Panc1 (cell line): ENCODE data around the gene EPN1. TPM values are rescaled to one million over a fixed set of nuclear protein-coding genes. Genes with fewer than 3 reads are reported as not detected.

Experiments used
- ATAC-seq: fragments of 200-7000 bp; cut with Tn5 transposase; 2 replicates; pipeline ENCODE4 v1.9.1; 2020; ENCODE audit warnings: mild to moderate bottlenecking, moderate library complexity
- BruUV-seq: library from RNA; stranded (reverse); fragments of 400-500 nt; replicated peaks from 2 replicates; lab custom pipeline; 2021; lab: Mats Ljungman, UMichigan
- CTCF ChIA-PET: fragments of 300-600 bp; sonication (Branson Sonifier 250); formaldehyde crosslinking; loops from one replicate; lab custom pipeline; 2022; ENCODE audit warnings: antibody characterized with exemption; lab: Charles Lee
- POLR2A ChIA-PET: fragments of 300-600 bp; sonication (Branson Sonifier 250); formaldehyde crosslinking; loops from one replicate; lab custom pipeline; 2022; ENCODE audit warnings: antibody characterized with exemption; lab: Charles Lee
- DNase-seq: peaks from one replicate; pipeline ENCODE4 v3.0.0-alpha.2; 2010; ENCODE audit warnings: low read depth, low spot score
- H3K27ac ChIP-seq: 2 replicates; pipeline ENCODE4 v1.5.1; 2011; ENCODE audit warnings: mild to moderate bottlenecking, low read length, inconsistent platforms
- H3K27me3 ChIP-seq: fragments of 200-500 bp; sonication (Bioruptor generic); 2 replicates; pipeline ENCODE4 v1.6.0; 2014; ENCODE audit warnings: low read length, inconsistent platforms; ENCODE audit not compliant: control insufficient read depth, insufficient read depth
- H3K36me3 ChIP-seq: fragments of 200-500 bp; sonication (Bioruptor generic); 2 replicates; pipeline ENCODE4 v1.5.1; 2014; ENCODE audit warnings: inconsistent platforms, mild to moderate bottlenecking, low read length, moderate library complexity; ENCODE audit not compliant: control insufficient read depth, insufficient read depth
- H3K4me1 ChIP-seq: 2 replicates; pipeline ENCODE4 v1.5.1; 2011; ENCODE audit warnings: inconsistent platforms, mild to moderate bottlenecking, low read length, moderate library complexity; ENCODE audit not compliant: control insufficient read depth, insufficient read depth
- H3K4me3 ChIP-seq, 2 experiments: 2 replicates each; pipeline ENCODE4 v1.5.1; 2011 to 2012; ENCODE audit warnings: low read depth in 2 of 2, low read length in 2 of 2, mild to moderate bottlenecking in 2 of 2, inconsistent platforms in 1 of 2, moderate library complexity in 1 of 2
- H3K9me3 ChIP-seq: fragments of 200-500 bp; sonication (Bioruptor generic); 2 replicates; pipeline ENCODE4 v1.5.1; 2014; ENCODE audit warnings: low read depth, mild to moderate bottlenecking, inconsistent platforms, low read length, moderate library complexity; ENCODE audit not compliant: control insufficient read depth, insufficient read depth
- CTCF ChIP-seq: fragments of 450-650 bp; IDR thresholded peaks from 2 replicates; pipeline ENCODE4 v1.5.1; 2017; ENCODE audit warnings: mild to moderate bottlenecking
- POLR2AphosphoS5 ChIP-seq: IDR thresholded peaks from 2 replicates; pipeline ENCODE4 v1.6.1; 2012; ENCODE audit warnings: mild to moderate bottlenecking, low read depth, low read length, moderate library complexity
- REST ChIP-seq, 2 experiments: IDR thresholded peaks; 2 replicates each; pipeline ENCODE4 v1.6.1; 2011 to 2012; ENCODE audit warnings: low read depth in 2 of 2, control low read depth in 1 of 2, low read length in 1 of 2, mild to moderate bottlenecking in 1 of 2, moderate library complexity in 1 of 2; ENCODE audit not compliant: insufficient read depth in 1 of 2
- SIN3A ChIP-seq: IDR thresholded peaks from 2 replicates; pipeline ENCODE4 v1.6.1; 2012; ENCODE audit warnings: low read depth, mild to moderate bottlenecking, low read length, moderate library complexity, borderline replicate concordance; ENCODE audit not compliant: insufficient read depth
- TCF7L2 ChIP-seq: IDR thresholded peaks from 2 replicates; pipeline ENCODE4 v1.6.1; 2011; ENCODE audit warnings: mild to moderate bottlenecking, low read depth, low read length, inconsistent platforms
- in situ Hi-C: cut with HindIII; loops from 2 replicates; pipeline ENCODE4 v1.10.0; 2016; ENCODE audit warnings: low sequenced_read_pairs, low pct_unique_long_range_greater_than_20kb
- intact Hi-C: fragments of 100-400 bp; cut with micrococcal nuclease; formaldehyde crosslinking; loops from one replicate; pipeline ENCODE4 v1.10.0; 2022; ENCODE audit not compliant: unreplicated experiment
- total RNA-seq: library from RNA; stranded (reverse); gene quantifications from one replicate; pipeline ENCODE4 v1.2.1, GENCODE V29; 2021; ENCODE audit not compliant: unreplicated experiment

EPN1 gene
- total RNA-seq, 1 experiment from 2014 or later, result 361 TPM

GRCh38 chr19:55672418-55672817, 2.6 kb upstream of the EPN1 start:
- no peaks in the 10 kb centered on the region for H3K27me3 ChIP-seq
- in situ Hi-C loops, result no loop called here
- H3K9me3 ChIP-seq, result no peaks in the 10 kb centered on the region
- no TSS peak for BruUV-seq
- TF ChIP-seq CTCF (no peak), REST (IDR thresholded peaks at IDR 0.05; ENCODE audit: insufficient read depth in 1 of 2, low read depth in 2 of 2, low read length in 1 of 2) (no peak), POLR2AphosphoS5 (no peak), TCF7L2 (no peak), SIN3A (no peak)
- no peak for DNase-seq
- H3K27ac ChIP-seq, result peak overlapping the region; percentile 96
- ChIA-PET POLR2A (no interaction called here), CTCF (interaction anchor here (0.7 to 2.3 kb wide), 2 partner anchors 15 to 164 kb away, joined by 4 to 7 read pairs; no protein-coding TSS in a partner anchor)
- peaks cover 80% of the 10 kb centered on the region for H3K4me1 ChIP-seq
- ATAC-seq, result no peak
- no peak overlapping the region for H3K4me3 ChIP-seq
- peaks cover 21% of the 10 kb centered on the region for H3K36me3 ChIP-seq
- intact Hi-C loops, result no loop called here

GRCh38 chr19:55673465-55673864, 1.6 kb upstream of the EPN1 start:
- no peak for ATAC-seq
- H3K27me3 ChIP-seq, result no peaks in the 10 kb centered on the region
- TF ChIP-seq POLR2AphosphoS5 (no peak), TCF7L2 (no peak), REST (IDR thresholded peaks at IDR 0.05; ENCODE audit: insufficient read depth in 1 of 2, low read depth in 2 of 2, low read length in 1 of 2) (no peak), CTCF (no peak), SIN3A (no peak)
- no peak for DNase-seq
- no peaks in the 10 kb centered on the region for H3K9me3 ChIP-seq
- H3K4me3 ChIP-seq, result peak overlapping the region in 1 of 2 experiments; percentile 23; a peak in 1 of 4 replicates
- BruUV-seq, result no TSS peak
- in situ Hi-C loops (no loop called here), intact Hi-C loops (no loop called here)
- peaks cover 25% of the 10 kb centered on the region for H3K36me3 ChIP-seq
- CTCF ChIA-PET, result interaction anchor here (2.3 kb wide), 1 partner anchor 16 kb away, joined by 7 read pairs; no protein-coding TSS in a partner anchor
- POLR2A ChIA-PET, result no interaction called here
- peak overlapping the region; percentile 96 for H3K27ac ChIP-seq
- H3K4me1 ChIP-seq, result peaks cover 77% of the 10 kb centered on the region
